Suprapubic skin (tissue), 4 donors: ENCODE data around the gene LY6G6F. TPM values are rescaled to one million over a fixed set of nuclear protein-coding genes. Genes with fewer than 3 reads are reported as not detected.

Experiments used
- DNase-seq, 2 donors: peaks; one replicate each; pipeline ENCODE4 v3.0.0-alpha.2; 2019; ENCODE audit warnings: low spot score in 2 of 2
- H3K27ac ChIP-seq: fragments of 200-600 bp; sonication (generic); one replicate; pipeline ENCODE4 v1.5.1; 2019
- H3K27me3 ChIP-seq: fragments of 200-600 bp; sonication (generic); one replicate; pipeline ENCODE4 v1.5.1; 2019
- H3K36me3 ChIP-seq: fragments of 200-600 bp; sonication (generic); one replicate; pipeline ENCODE4 v1.5.1; 2019
- H3K4me1 ChIP-seq: fragments of 200-600 bp; sonication (generic); one replicate; pipeline ENCODE4 v1.5.1; 2019
- H3K4me3 ChIP-seq: fragments of 200-600 bp; sonication (generic); one replicate; pipeline ENCODE4 v1.5.1; 2019; ENCODE audit warnings: mild to moderate bottlenecking
- H3K9me3 ChIP-seq: fragments of 200-600 bp; sonication (generic); one replicate; pipeline ENCODE4 v1.5.1; 2019
- CTCF ChIP-seq, 2 donors: fragments of 200-600 bp in 1 of 2; fragments of 450-650 bp in 1 of 2; sonication (generic) in 1 of 2; IDR thresholded peaks; one replicate each; pipeline ENCODE4 v1.5.1; 2016 to 2019; ENCODE audit warnings: antibody characterized with exemption in 2 of 2, mild to moderate bottlenecking in 1 of 2, moderate library complexity in 1 of 2
- EP300 ChIP-seq: sonication (generic); formaldehyde crosslinking; IDR thresholded peaks from one replicate; pipeline ENCODE4 v1.6.1; 2017; ENCODE audit warnings: antibody characterized with exemption
- POLR2A ChIP-seq, 2 donors: fragments of 450-650 bp; IDR thresholded peaks; one replicate each; pipeline ENCODE4 v1.6.1; 2017; ENCODE audit warnings: antibody characterized with exemption in 2 of 2, mild to moderate bottlenecking in 2 of 2, moderate library complexity in 2 of 2
- POLR2AphosphoS5 ChIP-seq, 3 donors: sonication (generic); formaldehyde crosslinking; IDR thresholded peaks; one replicate each; pipeline ENCODE4 v1.6.1; 2017; ENCODE audit warnings: antibody characterized with exemption in 3 of 3
- WGBS: methylation state at CpG from one replicate; pipeline ENCODE4 v1.1.5; 2018; 5-methylcytosine and 5-hydroxymethylcytosine counted together
- total RNA-seq, 4 donors: library from RNA; depleted of rRNA; stranded (reverse); fragments of >200 nt; gene quantifications; one replicate each; pipeline ENCODE4 v1.1.0, GENCODE V29; 2016

The LY6G6F gene
- total RNA-seq, 4 donors from 2014 or later: not detected

DNA sequence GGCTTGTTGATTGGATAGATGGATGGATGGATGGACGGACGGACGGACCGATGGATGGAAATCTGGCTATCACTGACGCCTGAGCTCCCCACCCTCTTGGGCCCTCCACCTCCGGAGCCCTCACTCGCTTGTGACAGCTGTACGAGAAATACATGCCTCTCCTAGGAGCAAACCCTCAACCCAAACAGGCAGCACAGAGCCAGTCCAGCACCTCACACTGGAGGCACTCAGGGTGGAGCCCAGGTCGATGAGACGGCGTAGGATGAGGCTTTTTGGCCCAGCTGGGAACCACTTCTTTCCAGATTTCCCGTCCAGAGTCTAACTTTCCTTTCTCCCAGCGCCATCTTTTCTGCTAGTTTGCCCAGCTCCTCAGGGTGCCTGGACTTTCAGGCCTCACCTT, 23.1 kb upstream of the LY6G6F start:
- DNase-seq: no peak
- H3K4me1 ChIP-seq: peaks cover 21% of the 10 kb centered on the region
- 82% methylated on average over 13 of the region's 13 CpGs for WGBS
- peaks cover 31% of the 10 kb centered on the region for H3K36me3 ChIP-seq
- H3K27ac ChIP-seq: no peak overlapping the region
- no peak overlapping the region for H3K4me3 ChIP-seq
- TF ChIP-seq POLR2A (IDR thresholded peaks at IDR 0.05) (no peak), CTCF (IDR thresholded peaks at IDR 0.05) (no peak), POLR2AphosphoS5 (IDR thresholded peaks at IDR 0.05) (no peak), EP300 (no peak)
- no peaks in the 10 kb centered on the region for H3K27me3 ChIP-seq
- no peaks in the 10 kb centered on the region for H3K9me3 ChIP-seq

- WGBS: 86% methylated on average over 5 of the region's 5 CpGs
- DNase-seq: no peak
- peaks cover 9% of the 10 kb centered on the region for H3K4me1 ChIP-seq
- H3K9me3 ChIP-seq: no peaks in the 10 kb centered on the region
- peaks cover 60% of the 10 kb centered on the region for H3K36me3 ChIP-seq
- no peaks in the 10 kb centered on the region for H3K27me3 ChIP-seq
- no peak for TF ChIP-seq CTCF (IDR thresholded peaks at IDR 0.05)
- no peak for TF ChIP-seq EP300
- no peak for TF ChIP-seq POLR2A (IDR thresholded peaks at IDR 0.05)
- no peak for TF ChIP-seq POLR2AphosphoS5 (IDR thresholded peaks at IDR 0.05)
- no peak overlapping the region for H3K4me3 ChIP-seq
- H3K27ac ChIP-seq: no peak overlapping the region
Observed at GRCh38 chr6:31686483-31686882, 20.2 kb upstream of the LY6G6F start.

DNA sequence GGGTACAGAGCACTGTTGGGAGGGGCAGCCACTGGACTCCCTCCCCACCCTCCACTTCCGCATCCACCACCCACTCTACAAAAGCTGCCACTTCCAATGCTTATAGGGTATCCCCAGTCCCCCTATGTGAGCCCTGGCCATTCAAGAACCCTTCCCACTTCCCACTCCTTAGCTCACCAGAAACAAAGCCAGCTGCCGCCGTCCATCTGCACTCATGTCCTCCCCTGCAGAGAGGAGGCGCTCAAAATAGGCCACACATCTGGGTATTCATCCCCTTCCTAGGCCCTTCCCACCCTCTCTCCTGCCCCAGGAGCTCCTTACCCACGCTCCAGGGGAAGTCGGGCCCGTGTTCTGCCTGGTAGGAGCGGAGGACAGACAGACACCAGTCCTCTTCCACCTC, 19.3 kb upstream of the LY6G6F start:
- Histone ChIP-seq H3K9me3 (no peaks in the 10 kb centered on the region), H3K27ac (no peak overlapping the region), H3K27me3 (no peaks in the 10 kb centered on the region), H3K4me1 (peaks cover 6% of the 10 kb centered on the region), H3K4me3 (no peak overlapping the region), H3K36me3 (peaks cover 68% of the 10 kb centered on the region)
- 93% methylated on average over 8 of the region's 8 CpGs for WGBS
- TF ChIP-seq POLR2A (IDR thresholded peaks at IDR 0.05): no peak
- no peak for TF ChIP-seq EP300
- no peak for TF ChIP-seq POLR2AphosphoS5 (IDR thresholded peaks at IDR 0.05)
- no peak for DNase-seq

DNA sequence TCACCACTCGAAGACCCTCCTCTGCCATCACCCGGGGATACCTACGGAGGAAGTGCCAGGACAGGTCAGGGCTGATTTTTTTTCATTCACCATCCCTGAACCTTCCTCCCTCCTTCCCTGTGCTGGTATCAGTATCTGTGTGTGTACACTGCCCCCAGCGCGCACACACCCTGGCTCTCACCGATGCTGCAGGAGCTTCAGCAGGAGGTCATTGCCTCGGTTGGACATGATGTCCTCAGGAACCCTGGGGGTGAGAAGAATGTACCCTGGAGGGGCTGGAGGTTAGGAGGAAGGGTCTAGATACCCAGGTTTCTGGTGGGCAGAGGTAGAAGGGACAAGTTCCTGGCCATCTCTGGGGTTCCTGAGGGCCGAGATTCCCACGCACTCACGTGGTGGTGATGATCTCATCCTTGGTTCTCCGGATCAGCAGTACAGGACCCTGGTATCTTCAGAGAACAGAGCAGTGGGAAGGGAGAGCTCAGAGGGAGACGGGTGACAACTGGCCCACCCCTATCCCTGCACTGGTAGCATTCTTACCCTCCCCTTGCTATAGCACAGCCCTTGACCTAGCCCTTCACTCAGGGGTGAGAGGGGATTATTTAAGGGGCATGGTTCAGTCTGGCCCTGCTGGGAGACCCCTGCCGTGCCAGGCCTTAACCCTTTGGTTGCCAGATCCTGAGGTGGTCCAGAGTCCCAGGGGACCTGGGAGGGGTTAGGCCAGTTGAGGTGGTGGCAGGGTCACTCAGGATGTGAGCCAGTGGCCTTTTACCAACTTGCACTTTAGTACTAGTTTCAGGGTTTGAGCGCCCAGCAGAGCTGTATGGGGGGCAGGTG, 18.6 kb upstream of the LY6G6F start:
- Histone ChIP-seq H3K36me3 (peaks cover 76% of the 10 kb centered on the region), H3K9me3 (no peaks in the 10 kb centered on the region), H3K4me1 (peaks cover 2% of the 10 kb centered on the region), H3K27ac (no peak overlapping the region), H3K27me3 (no peaks in the 10 kb centered on the region), H3K4me3 (no peak overlapping the region)
- 81% methylated on average over 13 of the region's 14 CpGs for WGBS
- DNase-seq: no peak
- no peak for TF ChIP-seq POLR2AphosphoS5 (IDR thresholded peaks at IDR 0.05)
- no peak for TF ChIP-seq EP300
- TF ChIP-seq CTCF (IDR thresholded peaks at IDR 0.05): no peak
- TF ChIP-seq POLR2A (IDR thresholded peaks at IDR 0.05): no peak

- DNase-seq: no peak
- H3K27ac ChIP-seq: no peak overlapping the region
- no peaks in the 10 kb centered on the region for H3K9me3 ChIP-seq
- peaks cover 90% of the 10 kb centered on the region for H3K36me3 ChIP-seq
- 67% methylated on average over 8 of the region's 11 CpGs for WGBS
- H3K27me3 ChIP-seq: no peaks in the 10 kb centered on the region
- TF ChIP-seq CTCF (IDR thresholded peaks at IDR 0.05) (no peak), EP300 (no peak), POLR2AphosphoS5 (IDR thresholded peaks at IDR 0.05) (no peak), POLR2A (IDR thresholded peaks at IDR 0.05) (no peak)
- no peaks in the 10 kb centered on the region for H3K4me1 ChIP-seq
- H3K4me3 ChIP-seq: no peak overlapping the region
Observed at GRCh38 chr6:31689249-31690110, 17.2 kb upstream of the LY6G6F start.
